ENCODE data around the gene ACSS2. TPM values are rescaled to one million over a fixed set of nuclear protein-coding genes. Genes with fewer than 3 reads are reported as not detected.

ACSS2 gene
- total RNA-seq, 4 donors from 2014 or later, result 48.5 to 89.6 (median 68.1) TPM

GRCh38 chr20:34954904-34955230 lies 78.5 kb downstream of the ACSS2 start:
- no peaks in the 10 kb centered on the region for H3K27me3 ChIP-seq
- intact Hi-C loops (cut with DNase I), result loop anchor here (5.0 kb wide), 1 partner anchor 83 kb away; the partner anchor contains the start of gene GGT7
- H3K4me1 ChIP-seq, result peaks cover 0 to 12% of the 10 kb centered on the region in 2 donors
- WGBS, 2 donors, result 14 to 15% methylated on average over 13 of the region's 13 CpGs
- peak overlapping the region in 2 of 3 donors; percentile 4 to 50 for H3K4me3 ChIP-seq (replicated peaks in 1 of 3)
- no peaks in the 10 kb centered on the region for H3K36me3 ChIP-seq
- no peaks in the 10 kb centered on the region for H3K9me3 ChIP-seq
- TF ChIP-seq, protein P1, sequence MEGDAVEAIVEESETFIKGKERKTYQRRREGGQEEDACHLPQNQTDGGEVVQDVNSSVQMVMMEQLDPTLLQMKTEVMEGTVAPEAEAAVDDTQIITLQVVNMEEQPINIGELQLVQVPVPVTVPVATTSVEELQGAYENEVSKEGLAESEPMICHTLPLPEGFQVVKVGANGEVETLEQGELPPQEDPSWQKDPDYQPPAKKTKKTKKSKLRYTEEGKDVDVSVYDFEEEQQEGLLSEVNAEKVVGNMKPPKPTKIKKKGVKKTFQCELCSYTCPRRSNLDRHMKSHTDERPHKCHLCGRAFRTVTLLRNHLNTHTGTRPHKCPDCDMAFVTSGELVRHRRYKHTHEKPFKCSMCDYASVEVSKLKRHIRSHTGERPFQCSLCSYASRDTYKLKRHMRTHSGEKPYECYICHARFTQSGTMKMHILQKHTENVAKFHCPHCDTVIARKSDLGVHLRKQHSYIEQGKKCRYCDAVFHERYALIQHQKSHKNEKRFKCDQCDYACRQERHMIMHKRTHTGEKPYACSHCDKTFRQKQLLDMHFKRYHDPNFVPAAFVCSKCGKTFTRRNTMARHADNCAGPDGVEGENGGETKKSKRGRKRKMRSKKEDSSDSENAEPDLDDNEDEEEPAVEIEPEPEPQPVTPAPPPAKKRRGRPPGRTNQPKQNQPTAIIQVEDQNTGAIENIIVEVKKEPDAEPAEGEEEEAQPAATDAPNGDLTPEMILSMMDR (IDR thresholded peaks at IDR 0.05), result no peak
- no peak for TF ChIP-seq POLR2A (IDR thresholded peaks at IDR 0.05)
- peak overlapping the region in 2 of 3 donors; percentile 84 to 91 for H3K27ac ChIP-seq
- peak; percentile 21 to 30 for DNase-seq

DNA sequence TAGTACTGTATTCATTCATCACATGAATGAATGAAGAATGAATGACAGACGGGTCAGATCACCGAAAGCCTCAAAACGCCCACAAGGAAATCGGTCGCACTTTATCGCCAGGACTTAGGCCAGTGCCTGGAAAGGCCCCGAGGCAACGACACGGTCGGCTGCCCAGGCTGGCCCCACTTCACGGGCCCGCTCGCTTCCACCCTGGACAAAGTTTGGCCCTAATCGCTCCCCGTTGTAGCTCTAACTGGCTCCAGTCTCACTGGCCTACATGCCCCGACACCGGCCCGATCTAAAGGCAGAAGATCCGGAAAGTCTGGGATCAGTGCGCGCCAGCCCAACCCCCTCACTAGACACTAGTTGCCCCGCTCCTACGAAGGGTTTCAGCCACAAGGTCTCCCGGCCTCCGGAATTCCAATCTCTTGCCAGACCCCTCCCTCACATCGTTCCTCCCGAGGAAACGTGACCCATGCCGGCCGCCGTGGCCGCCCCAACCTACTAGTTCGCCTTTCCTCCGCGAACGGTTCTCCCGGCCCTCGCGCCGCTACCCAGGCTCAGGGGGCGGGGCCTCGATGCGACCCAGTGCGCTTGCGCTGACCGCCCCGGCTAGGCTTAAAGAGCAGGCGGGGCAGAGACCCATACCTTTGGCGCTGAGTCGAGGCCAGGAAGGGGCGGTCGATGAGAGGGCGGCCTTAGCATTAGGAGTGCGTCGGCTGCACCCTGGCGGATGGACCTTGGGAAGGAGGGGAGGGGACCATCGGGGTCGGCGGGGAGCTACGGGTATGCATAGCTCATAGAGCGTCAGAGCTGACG lies 79.0 kb downstream of the ACSS2 start, which contains the start of the genes GSS and MYH7B:
Gene GSS (minus strand): TSS at position 576 of the 810 bp plus-strand sequence. CDS start 3,954 bp downstream, outside the sequence.
Gene MYH7B (plus strand): TSS at position 638 of the 810 bp plus-strand sequence. CDS start 22,138 bp downstream, outside the sequence.
- Histone ChIP-seq H3K27ac (peak within 1 kb of the TSS; percentile 40 to 91 (median 84)), H3K27me3 (no peaks in the 10 kb centered on the region), H3K4me3 (replicated peaks in 1 of 3) (peak within 1 kb of the TSS; percentile 4 to 50 (median 19)), H3K9me3 (no peaks in the 10 kb centered on the region), H3K36me3 (no peaks in the 10 kb centered on the region), H3K4me1 (peaks cover 0 to 12% of the 10 kb centered on the region in 2 donors)
- intact Hi-C loops (cut with DNase I), result loop anchor here (5.0 kb wide), 1 partner anchor 83 kb away; the partner anchor contains the start of gene GGT7
- peak; percentile 98 for DNase-seq
- WGBS, 2 donors, result 0 to 2% methylated on average over 35 to 47 of the region's 62 CpGs
- TF ChIP-seq, protein P1 (IDR thresholded peaks at IDR 0.05), result peak in 4 of 6 experiments; percentile 27 to 62 (median 50)
- TF ChIP-seq POLR2A (IDR thresholded peaks at IDR 0.05), result peak in 1 of 2 donors; percentile 88

DNA sequence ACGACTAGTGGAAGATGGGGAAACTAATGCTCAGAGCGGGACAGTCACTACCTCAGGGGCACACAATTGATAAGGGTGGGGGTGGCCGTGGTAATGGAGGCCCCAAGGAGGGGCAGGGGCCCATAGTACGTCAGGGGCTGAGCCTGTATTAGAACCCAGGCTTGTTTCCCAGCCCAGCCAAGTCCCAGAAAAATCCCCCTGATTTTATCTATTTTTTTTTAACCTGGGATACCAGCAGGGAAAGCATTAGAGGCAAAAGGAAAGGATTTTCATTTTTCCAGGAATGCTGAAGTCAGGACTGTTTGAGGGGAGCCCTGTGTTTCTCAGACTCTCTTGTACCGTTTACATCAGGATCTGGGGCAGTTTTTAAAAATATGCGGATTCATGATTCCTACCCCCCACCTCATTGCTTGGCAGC lies 79.6 kb downstream of the ACSS2 start:
- no peak for DNase-seq
- no peaks in the 10 kb centered on the region for H3K27me3 ChIP-seq
- intact Hi-C loops (cut with DNase I), result loop anchor here (5.0 kb wide), 1 partner anchor 84 kb away; the partner anchor contains the start of gene GGT7
- H3K9me3 ChIP-seq, result no peaks in the 10 kb centered on the region
- peak overlapping the region in 2 of 3 donors; percentile 13 to 50 for H3K4me3 ChIP-seq (replicated peaks in 1 of 3)
- TF ChIP-seq, protein P1 (IDR thresholded peaks at IDR 0.05), result no peak
- TF ChIP-seq POLR2A (IDR thresholded peaks at IDR 0.05), result no peak
- 11 to 21% methylated on average over 5 to 6 of the region's 6 CpGs for WGBS, 2 donors
- no peaks in the 10 kb centered on the region for H3K36me3 ChIP-seq
- H3K4me1 ChIP-seq, result peaks cover 0 to 12% of the 10 kb centered on the region in 2 donors
- H3K27ac ChIP-seq, result peak overlapping the region; percentile 40 to 91 (median 84)

DNA sequence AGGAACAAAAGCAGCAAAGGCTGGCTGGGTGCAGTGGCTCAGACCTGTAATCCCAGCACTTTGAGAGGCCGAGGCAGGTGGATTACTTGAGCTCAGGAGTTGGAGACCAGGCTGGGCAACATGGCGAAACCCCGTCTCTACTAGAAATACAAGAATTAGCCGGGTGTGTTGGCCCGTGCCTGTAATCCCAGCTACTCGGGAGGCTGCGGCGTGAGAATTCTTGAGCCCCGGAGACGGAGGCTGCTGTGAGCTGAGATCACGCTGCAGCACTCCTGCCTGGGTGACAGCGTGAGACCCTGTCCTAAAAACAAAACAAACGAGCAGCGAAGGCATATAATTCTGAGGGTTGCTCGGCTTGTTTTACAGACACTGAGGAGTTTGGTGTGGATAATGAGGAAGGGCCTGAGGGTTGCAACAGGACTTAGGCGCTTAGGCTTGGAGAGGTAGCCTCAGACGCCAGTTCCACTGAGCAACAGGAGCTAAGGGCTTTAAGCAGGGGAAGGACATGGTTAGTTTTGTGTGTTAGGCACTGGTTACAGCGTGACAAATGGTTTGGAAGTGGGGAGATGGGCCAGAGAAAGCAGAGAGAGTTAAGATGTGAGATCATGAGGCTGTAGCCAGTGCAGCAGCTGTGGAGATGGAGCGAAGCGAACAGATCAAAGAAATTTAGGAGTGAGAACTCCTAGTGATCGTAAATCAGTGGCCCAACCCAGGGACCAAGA lies 80.5 kb downstream of the ACSS2 start:
- Histone ChIP-seq H3K27ac (no peak overlapping the region), H3K4me3 (replicated peaks in 1 of 3) (no peak overlapping the region), H3K9me3 (no peaks in the 10 kb centered on the region), H3K36me3 (no peaks in the 10 kb centered on the region), H3K27me3 (no peaks in the 10 kb centered on the region), H3K4me1 (peaks cover 0 to 12% of the 10 kb centered on the region in 2 donors)
- 75 to 81% methylated on average over 21 of the region's 21 CpGs for WGBS, 2 donors
- TF ChIP-seq, protein P1 (IDR thresholded peaks at IDR 0.05), result no peak
- TF ChIP-seq POLR2A (IDR thresholded peaks at IDR 0.05), result no peak
- intact Hi-C loops (cut with DNase I), result loop anchor here (5.0 kb wide), 1 partner anchor 85 kb away; the partner anchor contains the start of gene GGT7
- DNase-seq, result no peak
